HG03342 (cell line): ENCODE measurements around the gene CHD5.

Experiments
- ATAC-seq: cut with Tn5 transposase; IDR thresholded peaks from one replicate; pipeline ENCODE4 v1.9.1; 2021; ENCODE audit warnings: mild to moderate bottlenecking, moderate library complexity; ENCODE audit not compliant: unreplicated experiment

CHD5 gene

DNA sequence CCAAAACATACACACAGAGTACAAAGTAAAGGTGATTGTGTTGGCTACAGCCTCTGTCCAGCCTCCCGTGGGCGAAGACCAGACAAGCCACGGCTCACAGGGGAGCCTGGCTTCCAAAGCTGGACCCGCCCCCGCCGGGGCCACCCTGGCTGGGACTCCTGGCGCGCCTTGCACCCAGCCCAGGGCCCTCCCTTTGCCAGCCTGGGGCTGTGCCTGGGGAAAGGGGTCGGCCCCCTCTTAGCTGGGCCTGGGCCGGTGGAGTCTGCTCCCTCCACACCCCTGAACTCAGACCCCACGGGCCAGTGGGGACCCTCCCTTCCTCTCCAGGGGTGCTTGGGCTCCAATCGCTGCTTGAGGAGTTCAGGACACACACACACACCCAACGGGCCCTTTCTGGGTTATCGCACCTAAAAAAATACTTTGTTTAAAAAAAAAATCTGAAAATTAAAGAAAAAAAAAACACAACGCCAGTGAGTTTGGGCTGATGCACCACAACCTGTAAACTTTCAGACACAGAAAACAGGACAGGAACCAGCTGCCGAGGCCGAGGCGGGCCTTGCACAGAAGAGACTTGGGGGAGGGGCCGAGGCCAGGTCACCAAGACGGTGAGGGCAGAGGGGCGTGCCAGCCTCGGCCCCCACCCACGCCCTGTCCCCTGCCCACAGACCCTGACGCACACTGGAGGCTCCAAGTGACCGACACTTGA is 78.1 kb downstream of the CHD5 start:
- no peak for ATAC-seq

DNA sequence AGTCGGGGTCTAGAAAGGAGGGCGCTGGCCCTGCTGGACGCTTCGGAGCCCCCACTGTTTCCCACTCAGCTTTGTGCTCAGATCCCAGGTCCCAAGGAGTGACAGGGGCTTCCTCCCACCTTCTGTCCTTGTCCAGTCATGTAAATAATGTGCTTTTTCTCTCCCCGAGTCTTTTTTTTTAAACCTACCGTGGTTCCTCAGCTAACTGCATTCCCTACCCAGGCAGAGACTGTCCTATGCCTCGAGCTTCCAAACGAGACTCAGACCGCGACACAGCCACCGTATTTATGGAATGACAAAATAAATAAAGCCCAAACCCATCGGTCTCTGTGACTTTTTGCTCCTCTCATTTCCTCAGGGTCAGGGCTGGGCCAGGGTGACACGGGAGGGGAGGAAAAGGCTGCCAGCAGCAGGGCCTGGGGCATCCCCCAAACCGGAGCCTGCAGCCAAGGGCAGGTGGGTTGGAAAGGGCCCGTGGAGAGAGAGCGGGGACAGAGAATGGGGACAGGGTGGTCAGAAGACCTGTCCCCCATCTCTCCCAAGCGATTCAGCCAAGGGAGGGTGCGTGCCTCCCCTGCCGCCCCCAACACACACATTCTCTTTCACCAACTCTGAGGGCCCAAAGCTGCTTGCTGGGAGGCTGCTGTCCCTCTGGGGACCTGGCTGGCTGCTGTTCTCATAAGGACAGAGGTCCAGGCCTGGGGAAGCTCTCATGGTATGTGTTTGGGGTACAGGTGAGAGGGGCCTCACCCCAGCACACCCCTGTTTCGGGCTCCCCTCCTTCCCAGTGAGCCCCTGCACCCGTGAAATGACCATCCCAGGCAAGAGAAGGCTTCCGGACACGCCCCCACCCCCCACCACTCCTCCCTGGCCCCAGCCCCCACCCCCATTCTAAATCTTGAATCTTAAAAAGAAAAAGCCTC is 79.0 kb downstream of the CHD5 start:
- ATAC-seq: no peak

DNA sequence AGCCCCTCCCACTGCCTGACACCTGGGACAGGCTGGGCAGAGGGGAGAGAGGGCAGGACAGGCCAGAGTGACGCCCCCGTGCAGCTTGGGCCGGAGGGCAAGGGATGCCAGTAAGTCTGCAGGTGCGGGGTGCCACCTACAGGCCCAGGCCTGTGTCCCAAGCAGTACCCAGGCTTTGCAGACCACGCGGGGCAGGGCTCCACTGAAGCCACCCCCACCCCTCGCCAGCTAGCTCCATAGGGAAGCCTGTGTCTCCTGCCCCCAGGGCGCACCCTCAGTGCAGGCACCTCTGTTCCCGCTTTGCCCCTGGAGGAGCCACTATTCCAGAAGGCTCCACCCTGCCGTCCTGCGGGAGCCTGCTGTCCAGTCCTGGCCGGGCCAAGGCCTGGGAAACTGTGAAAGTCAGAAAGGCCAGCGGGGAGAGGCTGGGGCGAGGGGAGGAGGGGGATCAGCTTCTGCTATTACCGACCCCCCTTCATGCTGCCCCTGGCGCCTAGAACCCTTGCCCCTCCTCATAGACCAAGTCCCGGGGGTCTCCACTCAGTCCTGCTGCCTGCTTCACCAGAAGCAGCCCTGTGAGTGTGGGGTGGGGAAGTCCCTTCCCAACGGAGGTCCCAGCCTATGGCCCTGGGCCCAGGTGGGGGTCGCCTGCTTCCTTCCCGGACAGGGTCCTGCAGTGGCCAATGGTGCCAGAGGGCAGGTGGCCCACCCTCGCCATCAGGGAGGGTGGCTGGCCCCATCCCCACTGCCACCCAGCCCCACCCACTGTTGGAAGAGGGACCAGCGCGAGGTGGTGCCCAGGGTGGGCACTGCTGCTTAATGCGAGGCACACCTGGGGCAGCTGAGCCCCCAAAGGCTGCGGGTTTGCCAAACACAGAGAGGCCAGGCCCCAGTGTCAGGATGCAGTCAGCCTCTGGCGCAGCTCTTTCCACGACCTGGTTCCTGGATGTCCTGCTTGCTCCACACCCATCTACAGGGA is 80.0 kb downstream of the CHD5 start:
- ATAC-seq: no peak

DNA sequence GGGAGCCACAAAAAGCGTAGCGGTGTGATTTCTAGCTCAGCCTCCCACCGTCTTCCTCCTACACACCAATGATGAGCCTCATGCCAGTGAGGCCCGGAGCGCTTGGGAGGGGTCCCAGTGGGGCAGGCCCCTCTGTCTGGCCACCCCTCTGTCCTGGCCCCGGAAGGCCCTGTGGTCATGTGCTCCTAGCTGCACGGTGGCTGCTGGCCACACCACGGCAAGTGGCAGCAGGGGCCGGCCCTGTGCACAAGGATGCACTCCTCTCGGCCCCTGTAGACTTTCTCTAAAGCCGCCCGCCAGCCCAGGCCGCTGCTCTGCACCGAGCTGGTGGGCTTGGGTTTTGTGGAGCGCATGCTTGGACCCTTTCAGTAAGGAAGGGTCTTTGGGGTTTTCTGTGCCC is 80.8 kb downstream of the CHD5 start:
- no peak for ATAC-seq

DNA sequence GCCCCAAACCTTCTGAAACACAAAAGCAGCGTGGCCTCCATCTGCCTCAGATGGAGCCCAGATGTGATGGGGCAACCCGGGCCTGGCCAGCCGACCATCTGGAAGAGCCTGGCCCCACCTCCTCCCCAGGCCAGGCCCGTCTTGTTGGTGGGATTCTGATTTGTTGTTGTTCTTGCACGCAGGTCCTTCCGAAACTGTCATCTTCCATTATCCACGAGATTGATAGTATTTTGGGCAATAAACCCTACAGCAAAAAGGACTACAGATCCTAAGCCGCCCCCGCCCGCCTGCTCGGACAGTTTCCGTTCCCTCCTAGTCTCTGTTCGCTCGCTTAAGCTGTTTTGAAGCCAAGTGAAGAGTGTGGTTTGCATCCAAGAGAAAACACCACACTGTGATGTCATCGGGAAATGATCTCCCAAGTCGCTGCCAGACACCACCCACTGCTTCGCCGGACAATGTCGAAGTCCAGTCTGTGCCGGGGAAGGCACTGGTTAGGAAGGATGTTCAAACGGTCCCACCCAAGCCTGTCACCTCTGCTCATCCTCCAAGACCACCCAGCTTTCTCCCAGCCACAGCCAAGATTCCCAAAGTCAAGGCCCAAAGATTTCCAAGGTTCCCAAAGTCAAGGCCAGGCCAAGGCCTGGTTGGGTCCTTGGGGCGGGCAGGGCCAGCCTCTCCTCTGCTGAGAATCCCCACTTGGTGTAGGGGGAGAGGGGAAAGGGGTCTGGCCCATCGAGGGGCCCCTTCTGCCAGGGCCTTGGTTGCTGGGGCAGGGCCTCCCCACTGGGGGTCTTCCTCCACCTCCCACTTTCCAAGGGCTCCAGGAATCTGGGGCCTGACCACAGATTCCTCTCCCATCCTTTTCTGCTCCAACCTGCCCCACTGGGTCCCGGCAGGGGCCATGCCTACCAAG is 81.6 kb downstream of the CHD5 start:
- no peak for ATAC-seq

DNA sequence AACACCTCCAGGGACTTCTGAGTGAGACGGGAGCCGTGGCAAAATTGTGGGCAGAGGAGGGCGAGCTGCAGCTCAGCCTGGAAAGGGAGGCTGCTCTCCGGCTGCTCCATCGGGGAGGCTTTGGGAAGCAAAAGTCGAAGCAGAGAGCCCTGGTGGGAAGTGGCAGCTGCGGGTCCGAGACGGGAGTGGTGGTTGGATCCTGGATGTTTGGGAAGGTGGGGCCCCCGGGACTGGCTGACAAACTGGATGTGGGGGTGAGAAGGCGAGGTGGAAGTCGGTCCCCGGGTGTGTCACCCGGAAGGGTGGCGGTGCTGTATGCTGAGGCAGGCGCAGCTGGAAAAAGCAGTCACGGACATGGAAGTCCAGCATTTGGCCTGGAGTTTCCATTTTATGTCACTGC is 82.3 kb downstream of the CHD5 start:
- no peak for ATAC-seq

DNA sequence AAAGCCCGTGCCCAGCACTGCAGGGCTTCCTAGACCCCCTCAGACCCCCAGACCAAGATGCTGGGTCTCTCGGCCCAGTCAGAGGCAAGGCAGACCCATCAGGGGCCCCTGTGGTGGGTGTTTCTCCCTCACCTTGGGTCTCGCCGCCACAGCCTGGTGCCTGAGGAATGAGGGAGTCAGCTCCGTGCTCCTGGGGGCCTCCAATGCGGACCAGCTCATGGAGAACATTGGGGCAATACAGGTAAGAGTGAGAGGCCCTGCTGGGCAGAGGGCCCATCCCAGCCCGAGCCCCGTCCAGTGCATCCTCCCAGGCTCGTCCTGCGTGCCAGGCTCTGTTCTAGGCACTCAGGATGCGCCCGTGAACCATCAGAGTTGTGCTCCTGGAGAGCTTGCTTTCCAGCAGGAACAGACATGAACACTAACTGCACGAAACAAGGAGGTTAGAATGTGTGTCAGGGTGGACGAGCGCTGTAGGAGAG is 83.0 kb downstream of the CHD5 start:
- ATAC-seq: no peak

DNA sequence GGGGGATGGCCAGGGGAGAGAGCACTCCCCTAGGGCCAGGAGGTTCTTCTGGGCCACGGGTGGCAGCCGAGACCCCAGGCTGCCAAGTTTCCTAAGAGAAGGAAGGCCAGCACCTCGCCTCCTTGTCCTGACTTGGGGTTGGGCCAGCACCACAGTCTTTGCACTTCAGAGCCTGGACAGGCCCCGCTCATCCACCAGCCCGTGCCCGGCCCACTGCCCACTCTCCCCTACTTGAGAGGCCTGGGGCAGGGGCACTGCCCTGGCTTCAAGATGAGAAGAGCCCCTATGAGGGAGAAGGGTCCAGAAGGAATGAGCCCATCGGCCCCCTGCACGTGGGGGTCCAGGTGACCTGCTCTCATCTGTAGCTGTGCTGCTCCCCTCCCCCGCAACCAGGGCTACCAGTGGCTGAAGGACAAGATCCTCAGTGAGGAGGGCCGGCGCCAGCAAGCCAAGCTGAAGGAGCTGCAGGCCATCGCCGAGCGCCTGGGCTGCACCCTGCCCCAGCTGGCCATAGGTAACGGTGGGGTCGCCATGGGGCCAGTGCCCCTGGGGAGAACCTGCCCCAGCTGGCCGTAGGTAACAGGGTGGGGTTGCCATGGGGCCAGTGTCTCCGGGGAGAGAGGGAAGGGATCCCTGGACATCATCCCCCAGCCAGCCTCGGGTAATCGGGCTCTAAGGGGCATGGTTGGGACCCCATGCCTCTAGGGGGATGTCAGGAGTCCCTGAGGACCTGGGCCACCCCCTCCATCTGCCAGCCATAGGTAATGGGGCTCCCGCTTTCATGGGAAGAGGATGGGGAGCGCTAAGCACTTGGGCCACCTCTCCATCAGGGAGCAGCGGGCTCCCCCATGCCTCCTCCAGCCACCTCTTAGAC is 83.6 kb downstream of the CHD5 start:
- no peak for ATAC-seq

DNA sequence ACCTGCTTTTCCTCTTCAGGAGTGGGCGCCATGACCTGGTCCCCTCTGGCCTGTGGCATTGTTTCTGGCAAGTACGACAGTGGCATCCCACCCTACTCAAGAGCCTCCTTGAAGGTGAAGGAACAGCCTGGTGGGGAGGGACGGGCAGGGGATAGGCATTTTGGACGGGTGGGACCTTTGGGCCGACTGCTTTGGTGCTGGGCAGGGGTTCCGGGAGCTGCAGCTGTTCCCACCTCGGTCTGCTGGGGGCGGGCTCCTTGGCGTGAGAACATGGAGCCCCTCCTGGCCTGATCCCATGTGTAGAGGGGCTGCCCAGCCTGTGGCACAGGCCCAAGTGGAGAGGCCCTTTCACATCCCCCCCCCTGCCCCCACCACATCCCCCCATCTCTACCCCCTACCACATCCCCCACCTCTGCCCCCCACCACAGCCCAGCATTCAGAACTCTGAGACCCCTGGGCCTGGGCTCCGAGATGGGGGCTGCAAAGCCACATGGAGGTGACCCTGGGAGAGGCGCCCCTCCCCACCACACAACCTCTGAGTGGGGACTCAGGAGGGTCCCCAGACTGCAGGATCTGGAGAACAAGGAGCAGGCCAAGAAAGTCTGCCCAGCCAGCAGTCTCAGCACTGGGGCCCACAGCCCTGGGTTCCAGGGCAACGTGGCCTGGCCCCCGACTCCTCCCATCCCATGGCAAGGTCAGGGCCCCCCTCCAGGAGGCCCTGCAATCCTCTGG is 84.4 kb downstream of the CHD5 start:
- no peak for ATAC-seq

DNA sequence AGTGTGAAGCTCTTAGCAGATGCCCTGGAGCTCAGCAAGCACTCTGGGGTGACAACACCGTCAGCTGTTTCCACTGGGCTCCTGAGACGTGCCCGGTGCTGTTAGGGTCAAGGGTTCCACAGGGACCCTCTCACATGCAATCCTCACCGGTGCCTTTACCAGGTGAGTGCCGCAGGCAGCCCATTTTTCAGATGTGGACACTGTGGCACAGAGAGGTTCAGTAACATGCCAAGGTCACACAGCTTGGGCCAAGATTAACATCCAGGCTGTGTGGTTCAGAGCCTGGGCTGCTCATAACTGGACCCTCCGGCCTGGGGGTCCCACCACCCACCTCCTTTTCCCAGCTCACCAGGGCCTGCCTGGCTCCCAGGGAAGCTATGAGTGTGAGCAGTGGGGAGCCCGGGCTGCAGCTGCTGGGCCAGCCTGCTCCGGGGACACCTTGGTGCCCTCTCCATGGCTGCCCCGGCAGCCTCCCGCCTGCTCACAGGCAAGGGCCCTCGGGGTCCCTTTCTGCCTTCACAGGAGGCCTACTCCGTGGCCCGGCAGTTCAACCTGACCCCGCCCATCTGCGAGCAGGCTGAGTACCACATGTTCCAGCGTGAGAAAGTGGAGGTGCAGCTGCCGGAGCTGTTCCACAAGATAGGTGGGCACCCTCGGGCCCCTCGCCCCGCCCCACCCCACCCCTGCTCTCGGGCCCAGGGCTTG is 85.2 kb downstream of the CHD5 start:
- ATAC-seq: no peak

DNA sequence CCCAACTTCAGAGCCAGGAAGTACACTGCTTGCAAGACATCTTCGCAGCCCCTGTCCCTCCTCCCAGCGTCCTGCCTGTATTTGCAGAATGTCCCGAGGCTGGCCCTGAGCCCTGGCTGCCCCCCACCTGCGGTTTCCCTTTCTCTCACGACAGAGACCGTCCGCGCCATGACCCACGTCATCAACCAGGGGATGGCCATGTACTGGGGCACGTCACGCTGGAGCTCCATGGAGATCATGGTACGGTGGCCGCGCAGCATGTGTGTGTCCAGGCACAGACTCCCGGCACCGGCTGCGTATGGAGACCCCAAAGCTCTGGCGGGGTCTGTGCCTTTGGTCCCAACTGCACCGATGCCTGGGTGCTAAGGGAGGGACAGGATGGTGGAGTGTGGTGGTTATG is 85.9 kb downstream of the CHD5 start:
- ATAC-seq: no peak

DNA sequence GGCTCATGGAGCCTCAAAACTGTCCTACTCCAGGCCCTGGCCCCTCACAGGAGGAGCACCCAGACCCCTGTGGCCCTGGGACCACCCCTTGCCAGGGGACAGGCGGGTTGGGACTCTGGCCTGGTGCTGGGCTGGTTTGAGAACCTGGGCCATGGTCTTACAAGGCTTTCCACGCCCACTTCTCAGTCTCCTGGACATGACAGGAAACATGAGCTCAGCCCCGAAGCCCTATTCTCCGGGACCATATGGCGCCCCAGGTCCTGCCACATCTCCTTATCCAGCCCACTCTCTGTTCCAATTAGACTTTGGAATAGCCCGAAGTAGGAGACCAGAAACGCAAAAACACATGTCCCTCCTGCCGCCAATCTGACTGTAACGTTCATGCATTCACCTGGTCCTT is 86.5 kb downstream of the CHD5 start:
- ATAC-seq: no peak

DNA sequence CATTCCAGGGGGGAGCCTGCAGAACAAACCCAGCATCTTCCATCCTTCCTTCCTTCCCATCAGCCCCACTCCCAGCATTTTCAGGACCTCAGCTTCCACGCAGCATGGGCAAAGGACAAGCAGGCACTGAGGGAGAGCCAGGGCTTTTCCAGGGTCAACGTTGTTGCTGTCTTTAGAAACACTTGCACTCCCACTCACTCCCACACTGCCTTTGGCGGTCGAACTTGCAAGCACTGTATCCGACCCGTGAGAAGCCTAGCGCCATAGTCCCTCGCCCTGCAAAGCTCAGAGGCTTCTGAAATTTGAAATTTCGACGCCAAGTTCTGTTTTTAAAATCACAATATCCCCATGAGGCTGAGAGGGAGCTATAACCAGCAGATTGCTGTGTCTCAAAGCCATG is 87.0 kb downstream of the CHD5 start:
- ATAC-seq: no peak

DNA sequence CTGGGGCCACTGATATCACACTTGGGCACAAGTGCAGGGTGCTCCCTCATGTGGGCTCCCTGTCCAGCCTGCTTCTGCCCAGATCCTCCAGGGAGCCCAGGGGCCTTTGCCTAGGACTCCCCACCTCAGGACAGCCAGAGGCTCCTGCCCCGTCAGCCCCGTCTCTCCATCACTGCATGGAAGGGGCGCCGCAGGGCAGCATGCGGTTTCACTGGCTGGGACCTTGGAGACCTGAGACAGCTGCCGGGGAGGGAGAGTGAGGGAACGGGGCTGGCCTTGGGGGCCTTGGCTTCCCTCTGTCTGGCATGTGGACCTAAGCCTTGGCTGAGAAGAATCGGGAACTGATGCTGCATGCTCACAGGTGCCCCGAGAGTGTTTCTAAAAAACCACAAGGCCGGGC is 87.9 kb downstream of the CHD5 start:
- ATAC-seq: no peak

DNA sequence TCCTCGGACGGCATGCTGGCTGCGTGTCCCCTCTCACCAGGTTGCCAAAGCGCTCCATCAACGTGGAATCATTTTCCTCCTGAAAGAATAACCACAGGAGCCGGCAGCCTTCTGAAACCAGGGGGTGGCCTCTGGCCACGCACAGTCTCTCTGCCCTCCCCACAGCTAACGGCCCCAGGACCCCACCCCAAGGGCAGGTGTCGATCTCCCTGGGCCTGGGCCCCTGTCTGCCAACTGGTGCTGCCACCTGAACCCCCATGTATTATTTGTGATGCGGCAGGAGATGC is 88.4 kb downstream of the CHD5 start:
- no peak for ATAC-seq

DNA sequence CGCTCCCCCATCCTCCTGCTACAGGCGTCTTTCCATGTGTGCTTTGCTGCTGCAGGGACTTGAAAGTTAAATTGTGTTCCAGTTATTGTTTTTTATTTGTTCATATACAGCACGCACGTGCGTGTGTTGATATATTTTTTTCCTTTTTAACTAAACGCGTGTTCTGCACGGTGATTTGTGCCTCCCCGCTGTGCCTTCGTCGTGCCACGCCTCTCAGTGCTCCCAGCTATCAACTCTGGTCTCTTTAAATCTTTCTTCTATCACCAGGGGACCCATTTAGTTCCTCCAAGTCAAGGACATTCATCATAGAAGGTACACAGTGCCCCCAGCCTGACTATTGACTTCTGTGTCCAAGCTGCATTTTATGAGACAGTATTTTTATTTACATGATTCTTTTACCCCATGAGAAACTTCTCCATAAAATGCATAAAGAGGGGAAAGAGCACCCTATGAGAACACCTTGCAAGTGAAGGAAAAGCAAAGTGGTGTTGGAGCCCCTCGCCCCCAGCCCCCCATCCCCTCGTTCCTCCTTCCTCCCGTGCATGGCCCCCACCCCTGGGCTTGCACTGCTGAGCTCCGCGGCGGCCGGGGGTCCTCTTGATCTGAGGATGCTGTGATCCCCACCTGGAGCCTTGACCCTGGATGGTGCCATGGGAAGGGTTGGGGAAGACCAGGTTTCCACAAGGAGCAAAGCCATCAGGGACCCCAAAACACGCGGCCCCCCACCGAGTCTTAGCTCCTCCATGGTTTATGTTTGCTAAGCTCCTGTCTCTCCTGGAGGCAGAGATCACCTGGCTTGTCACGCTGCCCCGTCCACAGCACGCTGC is 88.9 kb downstream of the CHD5 start:
- ATAC-seq: no peak

DNA sequence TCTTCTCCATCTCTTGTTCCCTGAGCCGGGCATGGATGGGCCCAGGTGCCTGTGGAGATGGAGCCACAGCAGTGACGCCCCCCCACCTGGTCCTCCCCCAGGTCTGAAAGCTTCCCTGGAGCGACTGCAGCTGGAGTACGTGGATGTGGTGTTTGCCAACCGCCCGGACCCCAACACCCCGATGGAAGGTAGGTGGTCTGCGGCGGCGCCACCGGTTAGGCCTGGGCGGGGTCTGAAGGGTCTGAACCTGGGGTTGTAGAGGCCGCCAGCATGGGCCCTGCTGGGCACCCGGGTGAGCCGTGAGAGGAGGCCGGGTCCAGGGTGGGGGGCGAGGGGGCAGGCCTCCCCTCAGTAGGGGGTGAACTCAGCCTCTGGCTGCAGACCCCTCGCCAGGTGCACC is 89.8 kb downstream of the CHD5 start:
- no peak for ATAC-seq
